Epithelial cell of proximal tubule (primary cell): ENCODE measurements around the gene C5. TPM values are rescaled to one million over a fixed set of nuclear protein-coding genes. Genes with fewer than 3 reads are reported as not detected.

Experiments
- DNase-seq: peaks from one replicate; pipeline ENCODE4 v3.0.0-alpha.2; 2011; ENCODE audit warnings: low read depth
- H3K4me3 ChIP-seq: 2 replicates; pipeline ENCODE4 v1.5.1; 2011; ENCODE audit warnings: low read depth, mild to moderate bottlenecking, low read length
- CTCF ChIP-seq: conservative IDR thresholded peaks from 2 replicates; pipeline ENCODE4 v1.5.1; 2012; ENCODE audit warnings: low read depth, mild to moderate bottlenecking, low read length
- total RNA-seq: library from RNA; depleted of rRNA; stranded (reverse); fragments of >200 nt; gene quantifications from 2 replicates; pipeline ENCODE4 v1.2.3, GENCODE V29; 2015

The C5 gene
- total RNA-seq, 1 donor from 2014 or later: 0.52 TPM

DNA sequence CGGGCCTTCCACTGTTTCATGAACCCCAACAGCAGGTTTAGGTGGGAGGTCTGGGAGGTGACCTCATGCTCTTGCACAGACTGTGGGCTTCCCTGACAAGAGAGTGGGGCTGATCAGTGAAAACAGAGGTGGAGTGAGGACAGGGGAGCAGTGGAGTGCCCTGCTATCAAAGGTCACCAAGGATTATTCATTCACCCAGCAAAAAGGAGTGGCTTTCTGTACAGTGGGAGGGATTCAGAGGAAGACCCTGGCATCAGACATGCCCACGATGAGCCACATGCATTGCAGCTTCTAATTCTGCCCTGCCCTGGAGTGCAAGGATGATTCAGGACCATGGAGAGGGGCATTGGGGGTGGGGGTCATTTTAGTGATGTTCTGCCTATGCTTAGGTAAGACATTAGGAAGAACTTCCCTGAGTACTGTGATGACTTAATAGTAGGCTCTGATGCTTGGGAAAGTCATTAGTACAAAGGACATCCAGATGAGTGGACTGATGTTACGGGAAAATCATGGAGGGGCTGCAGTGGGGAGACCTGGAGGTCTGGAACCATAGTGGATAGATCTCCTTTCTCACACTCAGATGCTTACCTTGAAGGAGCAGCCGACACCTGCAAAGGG is 136.3 kb downstream of the C5 start:
- H3K4me3 ChIP-seq: no peak overlapping the region
- DNase-seq: no peak
- no peak for TF ChIP-seq CTCF

DNA sequence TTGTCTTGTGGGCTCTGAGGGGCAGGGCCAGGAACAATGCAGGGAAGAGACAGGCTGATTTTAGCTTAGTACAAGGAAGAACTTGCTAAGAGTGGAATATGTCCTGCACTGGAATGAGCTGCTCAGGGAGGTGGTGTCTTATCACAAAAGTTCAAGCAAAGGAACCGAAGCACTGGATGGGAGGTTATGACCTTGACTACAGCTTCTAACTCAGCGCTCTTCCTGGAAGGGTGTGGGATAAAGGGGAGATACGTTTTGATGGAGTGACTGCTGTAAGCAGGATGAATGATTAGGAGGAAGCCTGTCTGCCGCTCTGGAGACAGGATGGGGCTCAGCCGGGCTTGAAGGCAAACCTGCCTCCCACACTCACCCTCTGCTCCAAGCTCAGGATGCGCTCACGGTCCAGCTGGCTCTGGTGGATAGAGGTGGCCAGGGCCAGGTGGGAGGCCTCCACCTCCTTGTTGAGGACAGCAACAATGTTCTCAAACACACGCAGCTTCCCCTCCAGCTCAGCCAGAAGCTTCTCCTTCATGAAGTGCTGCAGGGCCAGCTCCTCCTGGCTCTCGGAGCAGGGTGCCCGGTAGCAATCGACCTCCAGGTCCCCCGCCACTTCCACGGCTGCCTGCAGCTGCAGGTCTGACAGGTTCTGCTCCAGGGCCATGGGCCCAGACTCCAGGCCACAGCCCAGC is 137.0 kb downstream of the C5 start:
- no peak for TF ChIP-seq CTCF
- no peak overlapping the region for H3K4me3 ChIP-seq
- no peak for DNase-seq

GRCh38 chr9:120911295-120911837 is 138.7 kb downstream of the C5 start:
- no peak overlapping the region for H3K4me3 ChIP-seq
- no peak for TF ChIP-seq CTCF
- DNase-seq: no peak

- no peak overlapping the region for H3K4me3 ChIP-seq
- no peak for DNase-seq
- TF ChIP-seq CTCF: no peak
These were observed 139.4 kb downstream of the C5 start for GRCh38 chr9:120910643-120911042.

- no peak for TF ChIP-seq CTCF
- no peak for DNase-seq
- H3K4me3 ChIP-seq: no peak overlapping the region
These were observed 140.2 kb downstream of the C5 start for GRCh38 chr9:120909904-120910303.

DNA sequence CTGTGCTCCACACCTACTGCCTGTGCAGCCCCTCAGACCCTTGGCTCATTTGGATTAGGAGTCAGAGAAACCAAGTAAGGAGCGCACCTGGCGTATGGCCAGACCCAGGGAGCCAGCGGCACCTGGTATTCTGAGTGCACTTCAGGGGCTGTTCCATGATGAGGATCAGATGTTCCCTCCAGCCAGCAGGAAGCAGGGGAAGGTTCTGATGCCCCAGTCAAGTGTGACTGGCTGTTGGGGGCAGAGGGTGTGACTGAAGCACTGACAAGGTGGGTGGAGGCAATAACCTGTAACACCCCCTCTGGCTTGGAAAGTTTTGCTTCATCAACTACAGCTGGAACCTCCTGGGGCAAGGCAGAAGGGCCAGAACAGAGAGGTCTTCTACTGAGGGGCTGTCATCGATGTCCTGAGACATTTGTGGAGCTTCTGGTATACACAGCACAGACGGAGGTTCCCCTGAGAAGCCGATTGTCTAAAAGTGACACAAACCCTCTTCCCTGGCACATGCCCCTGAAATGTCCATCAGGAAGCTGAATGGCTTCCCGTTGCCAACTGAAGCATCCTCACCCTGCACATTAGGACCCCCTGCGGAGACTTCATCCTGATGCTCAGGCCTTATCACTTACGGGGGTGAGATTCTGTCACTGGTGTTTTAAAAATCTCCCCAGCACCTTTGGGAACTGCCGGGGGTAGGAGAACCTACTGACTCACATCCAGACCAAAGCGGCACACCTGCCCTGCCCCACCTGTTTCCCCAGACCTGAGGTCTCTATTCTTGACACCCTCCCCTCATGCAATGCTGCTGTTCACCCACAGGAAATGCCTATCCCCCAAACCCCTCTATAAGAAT is 144.5 kb downstream of the C5 start:
- no peak for TF ChIP-seq CTCF
- DNase-seq: no peak
- no peak overlapping the region for H3K4me3 ChIP-seq
